RWPE2 (cell line): Measurements from ENCODE around the gene TMEM135.

Source experiments
- ATAC-seq: fragments of 200-7000 bp; cut with Tn5 transposase; 3 replicates; pipeline ENCODE4 v1.9.1; 2021; ENCODE audit warnings: low read depth
- DNase-seq: peaks from one replicate; pipeline ENCODE4 v3.0.0-alpha.2; 2020; ENCODE audit warnings: low spot score
- H3K27ac ChIP-seq: fragments of 450-650 bp; 2 replicates; pipeline ENCODE4 v1.5.1; 2017; ENCODE audit warnings: mild to moderate bottlenecking; ENCODE audit not compliant: poor library complexity, severe bottlenecking
- H3K27me3 ChIP-seq: fragments of 250-450 bp; sonication (Bioruptor Pico); 2 replicates; pipeline ENCODE4 v1.5.1; 2021; ENCODE audit warnings: mild to moderate bottlenecking, moderate library complexity; ENCODE audit not compliant: insufficient read depth, poor library complexity, severe bottlenecking
- H3K36me3 ChIP-seq: fragments of 250-450 bp; sonication (Bioruptor Pico); 2 replicates; pipeline ENCODE4 v1.5.1; 2020; ENCODE audit warnings: low read depth, mild to moderate bottlenecking, moderate library complexity
- H3K4me1 ChIP-seq: fragments of 250-450 bp; sonication (Bioruptor Pico); 2 replicates; pipeline ENCODE4 v1.5.1; 2021; ENCODE audit warnings: mild to moderate bottlenecking, moderate library complexity; ENCODE audit not compliant: insufficient read depth, poor library complexity, severe bottlenecking
- H3K4me3 ChIP-seq: fragments of 250-450 bp; sonication (Bioruptor Pico); 2 replicates; pipeline ENCODE4 v1.5.1; 2021; ENCODE audit warnings: mild to moderate bottlenecking, moderate library complexity; ENCODE audit not compliant: severe bottlenecking
- H3K9me3 ChIP-seq: fragments of 250-450 bp; sonication (Bioruptor Pico); 2 replicates; pipeline ENCODE4 v1.5.1; 2021; ENCODE audit warnings: mild to moderate bottlenecking, moderate library complexity; ENCODE audit not compliant: severe bottlenecking
- TF ChIP-seq, protein P1 (sequence below): fragments of 450-650 bp; IDR thresholded peaks from one replicate; pipeline ENCODE4 v1.5.1; 2017; ENCODE audit warnings: mild to moderate bottlenecking, moderate library complexity; ENCODE audit not compliant: poor library complexity, severe bottlenecking

TMEM135 gene

DNA sequence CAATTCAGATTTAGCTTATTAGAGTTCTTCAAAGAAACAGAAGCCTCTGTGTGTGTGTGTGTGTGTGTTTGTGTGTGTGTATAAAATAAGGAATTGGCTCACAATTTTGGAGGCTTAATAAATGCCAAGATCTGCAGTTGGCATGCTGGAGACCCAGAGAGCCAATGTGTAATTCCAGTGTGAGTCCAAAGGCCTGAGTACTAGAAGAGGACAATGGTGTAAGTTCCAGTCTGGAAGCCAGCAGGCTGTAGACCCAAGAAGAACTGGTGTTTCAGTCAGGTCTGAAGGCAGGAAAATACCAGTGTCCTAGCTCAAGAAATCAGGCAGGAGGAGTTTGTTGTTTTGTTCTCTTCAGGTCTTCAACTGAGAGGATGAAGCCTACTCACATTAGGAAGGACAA, 20.0 kb downstream of the TMEM135 start:
- ATAC-seq (no peak), DNase-seq (no peak)
- Histone ChIP-seq H3K36me3 (peaks cover 3% of the 10 kb centered on the region), H3K4me3 (no peak overlapping the region), H3K27me3 (no peaks in the 10 kb centered on the region), H3K27ac (no peak overlapping the region), H3K9me3 (no peaks in the 10 kb centered on the region), H3K4me1 (no peaks in the 10 kb centered on the region)
- TF ChIP-seq, protein P1, sequence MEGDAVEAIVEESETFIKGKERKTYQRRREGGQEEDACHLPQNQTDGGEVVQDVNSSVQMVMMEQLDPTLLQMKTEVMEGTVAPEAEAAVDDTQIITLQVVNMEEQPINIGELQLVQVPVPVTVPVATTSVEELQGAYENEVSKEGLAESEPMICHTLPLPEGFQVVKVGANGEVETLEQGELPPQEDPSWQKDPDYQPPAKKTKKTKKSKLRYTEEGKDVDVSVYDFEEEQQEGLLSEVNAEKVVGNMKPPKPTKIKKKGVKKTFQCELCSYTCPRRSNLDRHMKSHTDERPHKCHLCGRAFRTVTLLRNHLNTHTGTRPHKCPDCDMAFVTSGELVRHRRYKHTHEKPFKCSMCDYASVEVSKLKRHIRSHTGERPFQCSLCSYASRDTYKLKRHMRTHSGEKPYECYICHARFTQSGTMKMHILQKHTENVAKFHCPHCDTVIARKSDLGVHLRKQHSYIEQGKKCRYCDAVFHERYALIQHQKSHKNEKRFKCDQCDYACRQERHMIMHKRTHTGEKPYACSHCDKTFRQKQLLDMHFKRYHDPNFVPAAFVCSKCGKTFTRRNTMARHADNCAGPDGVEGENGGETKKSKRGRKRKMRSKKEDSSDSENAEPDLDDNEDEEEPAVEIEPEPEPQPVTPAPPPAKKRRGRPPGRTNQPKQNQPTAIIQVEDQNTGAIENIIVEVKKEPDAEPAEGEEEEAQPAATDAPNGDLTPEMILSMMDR, result no peak

DNA sequence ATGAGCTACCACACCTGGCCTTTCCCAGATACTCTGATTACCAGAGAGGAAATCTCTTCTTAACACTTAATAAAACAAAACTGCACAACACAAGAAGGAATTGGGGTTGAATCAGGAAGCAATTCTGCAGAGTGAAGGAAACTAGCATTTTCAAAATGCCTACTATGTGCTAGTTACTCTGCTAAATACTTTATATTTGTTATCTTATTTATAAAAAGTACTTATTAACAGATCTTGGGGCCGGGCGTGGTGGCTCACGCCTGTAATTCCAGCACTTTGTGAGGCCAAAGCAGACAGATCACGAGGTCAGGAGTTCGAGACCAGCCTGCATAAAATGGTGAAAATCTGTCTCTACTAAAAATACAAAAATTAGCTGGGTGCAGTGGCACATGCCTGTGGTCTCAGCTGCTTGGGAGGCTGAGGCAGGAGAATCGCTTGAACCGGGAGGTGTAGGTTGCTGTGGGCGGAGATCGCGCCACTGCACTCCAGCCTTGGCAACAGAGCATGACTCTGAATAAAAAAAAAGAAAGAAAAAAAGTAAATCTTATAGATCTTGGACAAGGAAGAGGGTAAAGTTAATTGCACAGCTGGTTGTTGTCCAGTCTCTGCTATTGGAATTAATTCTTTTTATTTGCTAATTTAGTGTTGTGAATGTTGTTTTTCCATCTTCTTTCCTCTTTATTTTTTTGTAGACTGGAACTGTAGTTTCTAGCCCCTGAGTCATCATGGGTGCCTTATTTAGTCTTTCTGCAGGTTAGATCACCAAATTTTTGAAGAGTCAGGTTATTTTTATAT, 22.1 kb downstream of the TMEM135 start:
- Histone ChIP-seq H3K4me1 (no peaks in the 10 kb centered on the region), H3K9me3 (no peaks in the 10 kb centered on the region), H3K4me3 (no peak overlapping the region), H3K36me3 (peaks cover 8% of the 10 kb centered on the region), H3K27ac (no peak overlapping the region), H3K27me3 (no peaks in the 10 kb centered on the region)
- ATAC-seq (no peak), DNase-seq (no peak)
- TF ChIP-seq, protein P1, result no peak

DNA sequence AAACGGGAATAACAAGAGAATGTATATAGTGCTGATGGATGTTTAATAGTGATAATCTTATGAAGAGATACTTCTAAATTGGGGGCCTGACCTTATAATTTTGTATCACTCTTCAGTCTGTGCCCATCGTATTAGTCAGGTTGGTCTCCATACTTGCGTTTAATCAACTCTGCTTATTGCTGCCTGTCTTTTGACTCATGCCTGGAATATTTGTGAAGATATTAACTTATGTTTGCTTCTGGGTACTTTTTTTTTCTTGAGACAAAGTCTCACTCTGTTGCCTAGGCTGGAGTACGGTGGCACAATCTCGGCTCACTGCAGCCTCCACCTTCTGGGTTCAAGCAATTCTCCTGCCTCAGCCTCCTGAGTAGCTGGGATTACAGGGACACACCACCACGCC, 24.0 kb downstream of the TMEM135 start:
- H3K27me3 ChIP-seq, result no peaks in the 10 kb centered on the region
- TF ChIP-seq, protein P1, result no peak
- ATAC-seq, result no peak

DNA sequence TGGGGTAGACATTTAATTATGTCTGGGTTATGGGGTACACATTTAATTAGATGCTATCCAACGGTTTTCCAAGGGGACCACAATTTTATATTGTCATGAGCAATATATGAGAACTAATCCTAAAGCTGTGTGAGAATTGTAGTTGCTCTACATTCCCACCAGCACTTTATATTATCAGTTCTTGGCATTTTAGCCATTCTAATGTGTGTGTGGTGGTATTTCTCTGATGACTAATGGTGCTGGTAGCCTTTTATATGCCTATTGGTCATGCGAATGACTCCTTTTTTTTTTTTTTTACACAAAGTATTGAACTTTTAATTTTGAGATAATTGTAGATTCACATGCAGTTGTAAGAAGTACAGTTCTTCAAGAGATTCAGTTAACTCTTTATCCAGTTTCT, 26.2 kb downstream of the TMEM135 start:
- DNase-seq, result no peak

More for the DNA sequence above, 24.0 kb downstream of the TMEM135 start:
- DNase-seq, result no peak
- no peaks in the 10 kb centered on the region for H3K9me3 ChIP-seq
- H3K36me3 ChIP-seq, result peaks cover 8% of the 10 kb centered on the region
- no peak overlapping the region for H3K4me3 ChIP-seq
- H3K4me1 ChIP-seq, result no peaks in the 10 kb centered on the region
- no peak overlapping the region for H3K27ac ChIP-seq

More for the DNA sequence above, 26.2 kb downstream of the TMEM135 start:
- no peaks in the 10 kb centered on the region for H3K27me3 ChIP-seq
- ATAC-seq, result no peak
- H3K36me3 ChIP-seq, result peaks cover 16% of the 10 kb centered on the region
- H3K4me3 ChIP-seq, result no peak overlapping the region
- no peak overlapping the region for H3K27ac ChIP-seq
- no peaks in the 10 kb centered on the region for H3K4me1 ChIP-seq
- no peaks in the 10 kb centered on the region for H3K9me3 ChIP-seq
- TF ChIP-seq, protein P1, result no peak
